Inflammatory macrophage (primary cell): ENCODE data around the gene TKTL1.

Experiments
- DNase-seq, 2 donors: peaks; one replicate each; pipeline ENCODE4 v3.0.0-alpha.2; 2020 to 2022

TKTL1 gene

GRCh38 chrX:154348646-154349358 lies 53.2 kb downstream of the TKTL1 start:
- DNase-seq = no peak

- DNase-seq = no peak
Observed at GRCh38 chrX:154349359-154349935, 53.9 kb downstream of the TKTL1 start.

- no peak for DNase-seq
Observed at GRCh38 chrX:154349979-154350378, 54.4 kb downstream of the TKTL1 start.

- no peak for DNase-seq
Observed at GRCh38 chrX:154350429-154351182, 55.0 kb downstream of the TKTL1 start.

GRCh38 chrX:154351183-154352011 lies 55.8 kb downstream of the TKTL1 start:
- no peak for DNase-seq

GRCh38 chrX:154352012-154352401 lies 56.4 kb downstream of the TKTL1 start:
- DNase-seq = no peak

GRCh38 chrX:154352466-154352865 lies 56.9 kb downstream of the TKTL1 start:
- DNase-seq = no peak

GRCh38 chrX:154353172-154353843 lies 57.7 kb downstream of the TKTL1 start:
- DNase-seq = no peak

- no peak for DNase-seq
Observed at GRCh38 chrX:154354013-154354412, 58.4 kb downstream of the TKTL1 start.

- DNase-seq = no peak
Observed at GRCh38 chrX:154354516-154354915, 58.9 kb downstream of the TKTL1 start.

GRCh38 chrX:154355094-154355775 lies 59.6 kb downstream of the TKTL1 start:
- no peak for DNase-seq

GRCh38 chrX:154355776-154356140 lies 60.2 kb downstream of the TKTL1 start:
- no peak for DNase-seq

- DNase-seq = no peak
Observed at GRCh38 chrX:154356596-154356995, 61.0 kb downstream of the TKTL1 start.

- DNase-seq = no peak
Observed at GRCh38 chrX:154357205-154357604, 61.6 kb downstream of the TKTL1 start.

GRCh38 chrX:154358011-154358410 lies 62.4 kb downstream of the TKTL1 start:
- DNase-seq = no peak

- DNase-seq = no peak
Observed at GRCh38 chrX:154358829-154359228, 63.2 kb downstream of the TKTL1 start.

- no peak for DNase-seq
Observed at GRCh38 chrX:154359362-154360154, 64.0 kb downstream of the TKTL1 start.

- no peak for DNase-seq
Observed at GRCh38 chrX:154360155-154360713, 64.6 kb downstream of the TKTL1 start.

- DNase-seq = no peak
Observed at GRCh38 chrX:154362085-154362742, 66.6 kb downstream of the TKTL1 start.
